GM19099 (cell line): ENCODE measurements around the gene FAH.

Experiments
- POLR2A ChIP-seq: IDR thresholded peaks from 3 replicates; pipeline ENCODE4 v1.6.1; 2011; ENCODE audit warnings: low read depth; ENCODE audit not compliant: insufficient read length; ENCODE audit errors: extremely low read depth

FAH gene

GRCh38 chr15:80167936-80168335, 15.1 kb downstream of the FAH start:
- no peak for TF ChIP-seq POLR2A

GRCh38 chr15:80168421-80168820, 15.6 kb downstream of the FAH start:
- no peak for TF ChIP-seq POLR2A

- TF ChIP-seq POLR2A = no peak
Measured at GRCh38 chr15:80169768-80170357, 17.1 kb downstream of the FAH start.

- TF ChIP-seq POLR2A = no peak
Measured at GRCh38 chr15:80170596-80170995, 17.8 kb downstream of the FAH start.

- no peak for TF ChIP-seq POLR2A
Measured at GRCh38 chr15:80171787-80172186, 19.0 kb downstream of the FAH start.

GRCh38 chr15:80172401-80172800, 19.6 kb downstream of the FAH start:
- TF ChIP-seq POLR2A = no peak

GRCh38 chr15:80173022-80173759, 20.4 kb downstream of the FAH start:
- TF ChIP-seq POLR2A = no peak

GRCh38 chr15:80174017-80174746, 21.4 kb downstream of the FAH start:
- no peak for TF ChIP-seq POLR2A

GRCh38 chr15:80175436-80175835, 22.6 kb downstream of the FAH start:
- TF ChIP-seq POLR2A = no peak

GRCh38 chr15:80176443-80176842, 23.6 kb downstream of the FAH start:
- no peak for TF ChIP-seq POLR2A

- TF ChIP-seq POLR2A = no peak
Measured at GRCh38 chr15:80177156-80177555, 24.4 kb downstream of the FAH start.

GRCh38 chr15:80179025-80179759, 26.4 kb downstream of the FAH start:
- no peak for TF ChIP-seq POLR2A

GRCh38 chr15:80179935-80180334, 27.1 kb downstream of the FAH start:
- TF ChIP-seq POLR2A = no peak

- TF ChIP-seq POLR2A = no peak
Measured at GRCh38 chr15:80180468-80180867, 27.7 kb downstream of the FAH start.

GRCh38 chr15:80180986-80181385, 28.2 kb downstream of the FAH start:
- TF ChIP-seq POLR2A = no peak

GRCh38 chr15:80182611-80183261, 29.9 kb downstream of the FAH start:
- TF ChIP-seq POLR2A = no peak

- TF ChIP-seq POLR2A = no peak
Measured at GRCh38 chr15:80183306-80183705, 30.5 kb downstream of the FAH start.
